ENCODE measurements around the gene ULK3.

The ULK3 gene

DNA sequence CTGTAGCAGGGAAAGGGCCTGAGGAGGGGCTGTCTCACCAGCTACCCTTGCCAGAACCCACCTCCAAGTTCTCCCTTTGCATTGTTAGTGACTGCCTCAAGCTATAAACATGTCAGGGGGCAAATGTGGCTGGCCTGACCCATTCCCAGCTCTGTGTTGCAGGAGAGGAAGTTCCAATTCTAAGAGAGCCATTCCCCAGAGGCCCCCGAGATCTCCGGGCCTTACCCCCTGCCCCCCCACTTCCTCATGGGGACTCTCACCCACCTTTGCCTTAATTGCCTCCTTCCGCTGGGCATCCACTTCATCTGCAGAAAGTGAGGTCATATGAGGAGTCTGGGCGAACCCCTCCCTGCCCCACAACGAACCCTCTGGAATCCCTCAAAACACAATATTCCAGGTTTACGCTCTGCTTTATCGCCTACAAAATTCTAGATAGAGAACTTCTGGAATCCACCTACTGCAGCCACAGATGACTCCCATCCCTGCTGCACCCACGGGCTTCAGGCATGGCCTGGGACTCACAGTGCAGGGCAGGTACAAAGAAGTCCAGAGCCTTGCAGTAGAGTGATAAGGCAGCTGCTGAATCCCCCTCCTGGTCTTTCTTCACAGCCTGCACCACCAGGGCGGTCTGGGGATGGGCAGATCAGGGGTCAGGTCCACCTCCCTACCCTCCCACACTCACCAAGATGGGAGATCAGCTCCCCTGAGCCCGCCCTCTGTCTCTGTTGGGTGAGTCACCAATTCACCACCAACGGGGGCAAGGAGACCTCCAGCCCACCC is 4.0 kb downstream of the ULK3 start:
- no peak for DNase-seq

DNA sequence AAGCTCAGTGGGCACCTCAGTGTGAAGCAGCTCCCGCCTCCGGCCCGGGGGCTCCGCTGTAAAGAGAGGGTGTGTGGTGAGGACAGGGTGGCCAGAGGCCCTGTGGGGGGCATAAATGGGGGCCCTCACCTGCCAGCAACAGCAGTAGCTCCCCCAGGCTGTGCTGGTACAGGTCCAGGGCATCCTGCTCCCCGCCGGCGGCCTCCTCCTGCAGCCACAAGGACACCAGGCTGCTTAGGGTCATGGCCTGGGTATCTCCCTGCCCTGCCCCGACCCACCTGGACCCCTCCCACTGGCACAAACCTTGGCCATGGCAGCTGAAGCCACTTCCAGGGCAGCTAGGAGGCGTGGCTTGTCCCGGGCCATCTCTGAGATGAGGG is 4.8 kb downstream of the ULK3 start:
- no peak for DNase-seq

DNA sequence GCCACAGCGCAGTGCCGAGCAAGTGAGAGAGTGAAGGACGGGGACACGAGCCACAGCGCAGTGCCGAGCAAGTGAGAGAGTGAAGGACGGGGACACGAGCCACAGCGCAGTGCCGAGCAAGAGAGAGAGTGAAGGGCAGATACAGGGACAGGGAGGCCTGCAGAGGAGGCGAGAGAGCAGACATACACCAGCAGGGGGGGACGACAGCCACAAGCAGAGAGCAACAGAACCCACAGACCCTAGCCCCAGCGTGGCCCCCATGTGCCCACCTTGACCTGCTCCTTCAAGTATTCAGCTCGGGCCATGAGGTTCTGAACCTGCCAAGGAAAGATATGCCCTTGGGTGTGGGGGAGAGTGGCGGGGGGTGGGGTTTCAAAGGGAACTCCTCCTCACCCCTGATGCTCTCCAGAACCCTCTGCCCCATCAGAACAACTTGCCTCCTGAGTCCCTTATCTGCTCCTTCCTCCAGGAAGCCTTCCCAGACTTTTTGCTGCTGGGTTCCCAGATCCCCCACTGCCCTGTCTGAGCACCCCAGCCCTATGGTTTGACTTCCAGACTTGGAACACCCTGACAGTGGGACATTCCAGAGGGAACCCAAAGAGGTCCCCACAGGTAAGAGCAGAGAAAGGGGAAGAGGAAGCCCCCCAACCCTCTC is 5.3 kb downstream of the ULK3 start:
- DNase-seq: no peak

DNA sequence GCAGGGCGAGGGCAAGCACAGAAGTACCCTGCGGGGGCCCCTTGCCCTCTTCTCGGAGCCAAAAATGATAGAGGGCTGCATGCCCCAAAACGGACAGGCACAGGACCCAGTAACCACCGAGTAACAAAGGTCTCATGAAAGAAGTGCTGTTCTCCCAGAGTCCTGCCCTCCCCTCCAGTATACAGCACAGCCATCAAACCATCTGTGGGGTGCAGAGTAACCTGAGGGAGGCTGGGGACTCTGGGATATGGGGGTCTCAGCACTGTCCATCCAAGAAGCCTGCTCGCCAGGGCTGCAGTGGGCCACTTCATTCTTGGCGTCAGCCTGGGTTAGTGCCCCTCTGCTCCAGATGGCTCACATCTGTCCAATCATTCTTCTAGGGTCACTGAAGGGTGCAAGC is 6.1 kb downstream of the ULK3 start:
- DNase-seq: no peak

DNA sequence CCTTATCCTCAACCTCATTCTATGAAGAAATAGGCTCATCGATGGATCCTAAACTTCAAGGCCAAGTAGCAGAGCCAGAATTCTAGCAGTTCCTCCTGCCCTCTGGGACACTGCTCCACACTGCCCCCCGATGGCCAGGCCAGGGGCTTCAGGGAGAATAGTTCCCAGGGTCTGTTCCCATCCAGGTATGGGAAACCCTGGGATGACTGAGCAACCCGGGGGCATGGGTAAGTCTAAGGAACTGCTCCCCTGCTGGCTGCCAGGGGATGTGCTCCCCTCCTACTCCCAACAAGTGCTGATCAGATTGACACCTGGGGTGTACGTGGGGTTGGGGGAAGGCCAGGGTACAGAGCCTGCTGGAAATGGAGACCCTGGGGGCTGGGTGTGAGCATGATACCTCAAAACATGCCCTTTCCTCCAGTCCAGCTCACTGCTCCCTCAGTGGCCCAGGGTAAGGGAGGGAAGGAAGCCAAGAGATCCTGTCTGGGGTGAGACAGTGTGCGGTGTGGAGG is 7.6 kb downstream of the ULK3 start:
- no peak for DNase-seq

DNA sequence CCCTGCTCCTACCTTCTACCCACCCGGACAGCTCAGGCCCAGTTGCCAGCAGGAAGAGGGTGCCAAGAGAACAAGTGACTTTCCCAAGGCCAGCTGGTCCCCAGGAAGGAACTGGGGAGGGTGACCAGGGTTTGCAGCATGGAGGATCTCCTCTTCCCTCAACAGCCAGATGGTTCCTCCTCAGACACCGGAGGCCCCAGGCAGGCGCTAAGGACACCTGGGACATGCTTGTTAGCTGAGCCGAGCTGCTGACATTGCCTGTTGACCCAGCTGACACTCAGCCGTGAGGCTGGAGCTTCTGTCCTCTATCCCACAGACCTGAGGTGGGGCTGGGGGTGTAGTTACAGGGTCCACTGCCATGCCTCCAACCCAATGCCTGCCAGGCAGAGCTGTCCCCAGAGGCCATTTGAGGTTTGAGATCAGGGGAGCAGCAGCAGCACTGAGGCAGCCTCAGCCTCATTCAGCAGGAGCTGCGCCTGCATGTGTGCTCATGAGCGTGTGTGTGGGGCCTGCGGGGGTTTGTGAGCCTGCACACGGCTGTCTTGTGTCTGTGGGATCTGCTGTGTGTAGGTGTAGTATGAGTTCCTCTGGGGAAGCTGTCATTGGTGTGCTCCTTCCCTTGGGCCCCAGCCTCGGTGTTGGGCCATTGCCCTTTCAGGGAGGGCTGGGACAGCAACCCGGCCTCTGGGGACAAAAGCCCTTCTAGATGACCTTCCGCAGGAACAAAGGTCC is 9.4 kb downstream of the ULK3 start:
- no peak for DNase-seq

DNA sequence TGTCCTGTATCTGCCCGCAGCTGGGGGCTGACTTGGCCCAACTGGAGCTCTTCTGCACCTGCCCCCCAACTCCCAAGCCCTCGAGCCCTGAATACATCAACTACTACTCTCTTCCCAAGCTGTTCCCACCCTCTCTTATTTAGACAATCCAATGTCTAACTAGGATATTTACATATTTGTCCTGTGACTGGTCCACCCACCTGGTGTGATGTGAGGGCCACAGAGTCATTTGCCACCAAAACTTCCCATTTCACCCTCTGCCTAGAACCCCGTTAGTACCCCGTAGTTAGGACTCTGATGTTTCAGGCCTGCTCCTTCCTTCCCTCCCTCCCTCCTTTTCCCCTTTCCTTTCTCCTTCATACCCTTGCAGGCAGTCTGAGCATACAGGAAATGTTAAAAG is 10.1 kb downstream of the ULK3 start:
- no peak for DNase-seq

DNA sequence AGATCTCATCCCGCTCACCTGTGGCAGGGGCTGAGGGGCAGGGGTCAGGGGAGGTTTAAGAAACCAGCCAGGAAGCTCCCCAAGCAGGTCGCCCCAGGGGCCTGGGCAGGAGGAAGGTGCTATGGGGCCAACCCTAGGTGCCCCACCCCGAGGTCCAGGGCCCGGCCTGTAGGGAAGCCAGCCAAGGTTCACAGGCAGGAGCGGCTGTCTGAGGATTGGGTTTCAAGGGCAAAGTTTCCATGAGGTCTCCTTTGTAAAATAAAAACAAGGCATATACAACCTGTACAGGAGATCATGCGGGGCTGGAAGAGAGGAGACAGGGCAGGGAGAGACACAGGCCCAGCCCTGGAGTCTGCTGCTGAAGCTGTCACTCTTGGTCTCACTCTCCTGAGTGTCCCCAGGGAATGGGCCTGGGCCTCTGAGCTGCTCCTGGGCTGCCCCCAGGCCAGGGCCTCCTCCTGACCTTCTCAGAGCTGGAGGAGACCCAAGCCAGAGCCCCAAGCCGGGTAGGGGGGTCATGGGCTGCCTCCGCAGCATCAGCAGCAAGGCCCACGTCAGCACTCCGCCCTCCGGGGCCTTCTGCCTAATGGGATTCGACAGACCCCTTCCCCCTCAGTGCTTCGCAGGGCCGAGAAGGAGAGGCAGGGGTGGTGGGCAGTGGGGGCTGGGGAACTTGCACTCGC is 11.0 kb downstream of the ULK3 start:
- DNase-seq: no peak

DNA sequence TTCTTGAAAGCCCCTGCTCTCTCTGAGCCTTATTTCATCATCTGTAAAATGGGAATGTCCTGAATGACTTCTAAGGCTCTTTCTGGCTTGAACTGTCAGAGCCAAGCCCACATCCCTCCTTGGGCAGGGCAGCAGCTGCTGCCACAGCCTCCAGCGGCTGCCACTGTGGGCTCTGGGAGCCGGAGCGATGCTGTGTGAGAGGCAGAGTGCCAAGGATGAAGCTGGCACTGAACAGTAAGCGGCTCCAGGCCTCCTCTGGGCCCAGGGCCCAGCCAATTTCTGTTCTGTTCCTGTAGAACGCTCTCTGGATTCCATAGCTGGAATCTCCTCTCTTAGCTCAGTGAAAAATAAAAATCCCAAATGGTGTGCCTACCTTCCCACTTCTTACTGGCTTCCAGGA is 12.1 kb downstream of the ULK3 start:
- DNase-seq: no peak

DNA sequence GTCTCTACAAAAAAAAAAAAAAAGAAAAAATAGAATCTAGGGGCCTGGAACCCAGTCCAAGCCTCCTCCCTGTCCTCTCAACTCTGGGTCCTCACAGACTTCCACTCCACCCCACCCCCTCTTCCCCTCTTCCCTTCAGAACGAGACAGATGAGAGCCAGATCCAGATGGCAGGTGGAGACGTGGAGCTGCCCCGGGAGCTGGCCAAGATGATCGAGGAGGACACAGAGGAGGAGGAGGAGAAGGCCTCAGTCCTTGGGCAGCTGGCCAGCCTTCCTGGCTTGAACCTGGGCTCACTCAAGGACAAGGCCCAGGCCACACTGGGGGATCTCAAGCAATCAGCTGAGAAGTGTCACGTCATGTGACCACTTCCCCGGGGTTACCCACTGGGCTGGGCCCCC is 13.0 kb downstream of the ULK3 start:
- DNase-seq: no peak

DNA sequence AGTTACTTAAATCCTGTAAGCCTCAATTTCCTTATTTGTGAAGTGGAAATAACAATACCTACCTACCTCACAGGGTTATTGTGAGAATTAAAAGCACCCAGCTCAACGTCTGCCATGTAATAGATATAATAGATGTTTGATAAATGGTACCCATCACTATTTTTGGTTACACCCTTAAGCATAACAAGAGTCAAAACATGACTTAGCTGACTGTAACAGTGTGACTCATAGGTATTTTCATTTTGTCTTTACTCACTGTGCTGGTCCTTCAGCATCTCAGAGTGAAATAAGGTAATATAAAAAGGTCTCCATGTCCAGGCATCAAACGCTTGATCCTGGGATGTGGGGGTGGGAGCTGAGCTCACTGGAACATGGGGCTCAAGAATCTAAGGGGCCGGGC is 13.5 kb downstream of the ULK3 start:
- DNase-seq: no peak

DNA sequence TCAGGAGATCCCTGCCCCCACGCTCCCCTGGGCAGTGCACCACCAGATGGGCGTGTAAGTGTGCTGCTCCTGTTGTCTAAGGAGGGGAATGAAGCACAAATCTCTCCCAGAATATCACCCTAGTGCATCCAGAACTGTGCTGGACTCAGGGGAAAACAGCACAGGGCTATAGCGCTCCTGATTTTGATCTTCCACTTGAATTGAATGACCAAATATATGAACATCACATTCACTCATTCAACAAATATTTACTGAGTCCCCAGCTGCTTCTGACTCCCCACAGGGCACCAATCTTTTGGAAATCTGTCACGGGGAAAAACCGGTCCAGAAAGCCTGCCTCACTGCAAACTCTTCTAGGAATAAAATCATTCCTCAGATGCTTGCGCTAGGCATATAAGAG is 14.1 kb downstream of the ULK3 start:
- no peak for DNase-seq

DNA sequence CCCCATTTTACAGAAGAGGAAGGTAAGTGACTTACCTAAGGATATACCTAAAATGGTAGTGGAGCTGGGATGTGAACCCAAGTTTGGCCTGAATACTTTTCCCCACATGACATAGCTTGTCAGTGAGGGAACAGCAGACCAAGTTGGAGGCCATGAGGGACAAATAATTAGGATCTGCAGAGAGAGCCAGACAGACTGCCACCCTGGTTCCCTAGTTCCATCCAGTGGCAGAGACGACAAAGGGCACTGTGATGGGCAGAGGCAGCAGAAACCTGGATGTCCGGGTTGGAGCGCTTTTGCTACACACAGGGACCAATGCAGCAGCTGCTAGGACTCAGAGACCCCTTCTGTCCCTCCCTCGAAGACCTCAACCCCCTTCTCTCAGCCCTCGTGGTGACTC is 15.3 kb downstream of the ULK3 start:
- no peak for DNase-seq

DNA sequence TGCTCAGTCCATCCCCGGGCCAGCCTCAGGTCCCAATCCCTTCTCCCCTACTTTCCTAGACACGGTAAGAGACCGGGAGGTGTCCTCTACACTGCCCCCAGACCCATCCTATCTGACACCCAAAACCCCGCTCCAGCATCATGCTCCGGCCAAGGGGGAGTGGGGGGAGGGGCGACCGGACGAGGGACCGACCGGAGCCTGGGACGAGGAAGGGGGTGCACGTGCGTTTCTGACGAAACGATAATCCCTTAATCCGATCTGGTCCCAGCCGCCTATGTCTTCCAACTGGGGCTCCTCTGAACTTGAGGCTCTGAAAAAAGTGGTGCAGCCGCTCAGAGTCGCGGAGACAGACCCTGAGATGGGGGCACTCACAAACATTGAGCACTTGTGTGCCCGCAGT is 16.0 kb downstream of the ULK3 start:
- DNase-seq: no peak

DNA sequence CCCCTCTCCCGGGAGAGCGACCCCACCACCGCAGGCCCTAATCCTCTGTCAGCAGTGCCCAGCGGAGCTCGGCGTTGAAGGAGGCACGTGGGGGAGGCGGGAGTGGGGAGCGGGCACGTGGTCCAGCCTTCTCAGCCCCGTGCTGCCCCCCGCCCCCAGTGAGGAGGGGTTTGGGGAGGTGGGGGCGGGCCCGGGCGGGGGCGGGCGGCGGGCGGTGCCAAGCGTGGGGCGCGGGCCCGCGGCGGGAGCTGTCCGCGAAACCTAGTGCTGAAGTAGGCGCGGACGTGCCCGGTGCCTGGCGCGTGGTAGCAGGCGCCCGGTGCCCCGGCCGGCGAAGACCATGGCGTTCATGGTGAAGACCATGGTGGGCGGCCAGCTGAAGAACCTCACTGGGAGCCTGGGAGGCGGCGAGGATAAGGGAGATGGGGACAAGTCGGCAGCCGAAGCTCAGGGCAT is 16.6 kb downstream of the ULK3 start, which contains the start of gene CPLX3:
CPLX3 (plus strand) TSS at position 264 of the 456 bp plus-strand sequence; CDS start at position 341, 77 bp downstream.
- DNase-seq: no peak

DNA sequence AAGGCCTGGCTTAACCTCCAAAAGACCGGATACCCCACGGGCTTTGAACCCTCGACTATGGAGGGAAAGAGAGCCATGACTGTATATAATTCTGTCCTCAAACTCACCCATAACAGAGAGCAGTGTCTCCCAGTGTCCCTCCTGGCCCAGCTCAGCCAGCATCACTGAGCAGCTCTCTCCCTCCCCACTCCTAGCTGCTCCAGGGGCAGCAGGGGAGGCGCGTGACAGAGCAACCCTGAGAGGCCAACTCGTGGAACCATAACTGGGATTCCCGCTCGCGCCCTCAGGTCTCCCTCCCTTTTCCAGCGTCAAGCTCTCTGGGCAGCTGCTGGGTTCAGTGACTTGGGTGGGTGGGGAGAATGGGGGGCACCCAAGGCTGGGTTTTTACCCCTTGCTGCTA is 17.1 kb downstream of the ULK3 start:
- no peak for DNase-seq

DNA sequence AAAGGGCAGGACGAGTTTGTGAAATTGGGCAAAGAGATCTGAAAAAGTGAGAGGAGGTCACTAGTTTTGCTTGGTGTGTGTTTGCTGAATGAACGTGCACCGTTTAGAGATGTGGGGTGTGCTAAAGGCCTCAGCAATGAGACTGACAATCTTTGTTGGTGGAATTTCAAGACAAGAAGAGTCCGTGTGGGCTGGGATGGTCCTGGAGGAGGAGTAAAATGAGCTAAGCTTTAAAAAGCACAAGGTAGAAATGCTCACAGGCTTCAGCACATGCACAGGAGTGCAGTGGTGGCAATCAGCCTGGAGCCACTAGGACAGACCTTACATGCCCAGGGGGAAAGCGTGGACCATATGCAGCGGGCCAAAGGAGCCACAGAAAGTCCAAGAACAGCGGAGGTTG is 18.0 kb downstream of the ULK3 start:
- DNase-seq: no peak

DNA sequence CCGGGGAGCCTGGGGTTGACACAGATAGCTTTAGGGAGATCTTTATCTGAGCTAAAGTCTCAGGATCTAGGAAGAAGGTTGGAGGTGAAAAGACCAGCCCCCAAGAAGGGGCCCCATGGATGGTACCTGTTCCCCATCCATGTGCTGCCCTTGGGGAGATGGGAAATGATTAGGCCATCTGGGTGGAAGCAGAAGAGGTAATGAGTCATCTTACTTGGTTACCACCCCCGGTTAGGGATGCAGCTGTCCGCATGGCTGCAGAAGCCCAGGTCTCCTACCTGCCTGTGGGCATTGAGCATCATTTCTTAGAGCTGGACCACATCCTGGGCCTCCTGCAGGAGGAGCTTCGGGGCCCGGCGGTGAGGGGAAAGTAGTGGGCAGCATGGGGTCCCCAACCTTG is 19.6 kb downstream of the ULK3 start:
- DNase-seq: no peak

DNA sequence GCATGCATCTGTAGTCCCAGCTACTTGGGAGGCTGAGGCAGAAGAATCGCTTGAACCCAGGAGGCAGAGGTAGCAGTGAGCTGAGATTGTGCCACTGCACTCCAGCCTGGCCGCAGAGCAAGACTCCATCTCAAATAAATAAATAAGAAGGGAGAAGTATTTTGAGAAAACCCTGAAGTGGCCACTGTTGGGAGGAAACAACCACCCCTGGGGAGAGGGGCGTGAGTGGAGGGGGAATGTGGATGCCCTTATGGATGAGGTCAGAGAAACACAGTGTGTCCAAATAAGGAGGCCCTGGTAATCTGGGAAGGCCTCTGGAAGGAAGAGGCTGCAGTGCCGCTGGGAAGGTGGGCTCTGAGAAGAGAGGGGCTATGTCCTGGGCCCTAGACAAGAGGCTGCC is 20.7 kb downstream of the ULK3 start:
- DNase-seq: no peak

DNA sequence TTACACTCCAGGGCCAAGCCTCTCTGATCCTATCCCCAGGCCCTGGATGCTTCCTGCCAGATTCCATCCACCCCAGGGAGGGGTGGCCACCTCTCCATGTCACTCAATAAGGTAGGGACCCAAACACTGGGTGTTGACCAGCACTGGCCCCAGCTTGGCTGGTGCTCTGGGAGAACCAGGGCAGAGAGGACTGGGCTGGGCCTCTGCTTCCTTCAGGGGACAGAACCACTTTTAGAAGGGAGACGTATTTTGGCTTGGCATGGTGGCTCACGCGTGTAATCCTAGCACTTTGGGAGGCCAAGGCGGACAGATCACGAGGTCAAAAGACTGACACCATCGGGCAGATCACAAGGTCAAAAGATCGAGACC is 21.2 kb downstream of the ULK3 start:
- no peak for DNase-seq

DNA sequence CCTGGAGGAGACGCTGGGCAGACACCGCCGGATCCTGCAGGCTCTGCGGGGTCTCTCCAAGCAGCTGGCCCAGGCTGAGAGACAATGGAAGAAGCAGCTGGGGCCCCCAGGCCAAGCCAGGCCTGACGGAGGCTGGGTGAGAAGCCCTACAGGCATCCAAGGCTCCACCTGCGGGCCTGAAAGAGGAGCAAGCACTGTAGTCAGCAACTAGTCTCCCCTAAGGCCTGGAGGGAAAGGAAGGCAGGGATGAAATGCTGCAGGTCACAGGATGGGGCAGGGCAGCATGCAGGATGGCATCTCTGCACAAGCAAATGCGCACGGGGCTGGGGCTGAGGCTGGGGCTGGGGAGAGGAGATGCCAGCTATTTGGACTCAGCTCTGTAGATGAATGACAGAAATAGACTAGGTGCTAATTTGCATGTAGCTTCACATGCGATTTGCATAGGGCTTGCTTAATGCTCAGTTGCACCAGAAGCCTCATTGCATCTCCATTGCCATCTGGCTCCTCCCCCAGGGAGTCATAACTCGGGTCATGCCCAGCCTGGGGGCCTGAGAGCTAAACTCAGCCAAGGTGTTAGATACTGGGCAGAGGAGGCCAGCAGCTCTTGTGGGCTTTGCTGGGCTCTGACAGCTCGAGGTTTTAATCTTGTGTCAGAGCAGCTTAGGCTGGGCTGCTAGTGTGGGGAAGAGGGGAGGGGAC is 21.7 kb downstream of the ULK3 start:
- DNase-seq: no peak

DNA sequence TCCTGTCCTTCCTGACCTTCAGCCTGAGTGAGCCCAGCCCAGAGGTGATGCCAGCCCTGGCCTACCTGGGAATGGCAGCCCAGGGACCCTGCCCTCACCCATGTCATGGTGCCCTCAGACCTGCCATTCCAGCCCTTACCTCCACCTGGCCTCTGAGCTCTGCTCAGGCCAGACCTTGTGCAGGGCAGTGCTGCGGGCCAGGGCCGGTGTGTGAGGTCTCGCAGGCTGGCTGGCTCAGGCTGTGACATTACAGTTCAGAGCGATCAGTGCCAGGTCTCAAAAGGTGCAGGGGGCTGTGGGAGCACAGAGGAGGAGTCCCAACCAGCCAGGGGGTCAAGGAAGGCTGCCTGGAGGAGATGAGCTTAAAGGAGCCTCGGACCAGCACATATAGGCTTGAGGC is 22.9 kb downstream of the ULK3 start:
- DNase-seq: no peak

DNA sequence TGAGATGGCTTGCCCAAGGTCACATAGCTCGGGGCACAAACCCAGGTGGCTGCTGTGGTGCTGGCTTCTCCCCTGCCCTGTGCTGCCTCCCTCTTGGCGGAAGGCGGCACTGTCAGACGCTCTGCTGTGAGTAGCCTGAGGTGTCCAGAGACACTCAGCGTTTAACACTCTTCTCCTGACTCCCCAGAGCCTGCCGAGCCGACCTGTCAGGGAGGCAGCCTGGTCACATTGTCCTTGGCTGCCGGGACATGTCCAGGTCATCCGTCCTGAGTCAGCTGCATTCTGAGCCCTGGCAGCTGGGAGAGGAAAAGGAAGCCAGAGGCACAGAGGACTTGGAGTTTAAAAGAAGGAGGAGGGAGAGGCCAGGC is 25.6 kb downstream of the ULK3 start:
- no peak for DNase-seq

Measured in cortex of kidney (tissue), 1 donor.